HG02884 (cell line): ENCODE results near the gene TTC12.

ENCODE experiments used
- ATAC-seq: cut with Tn5 transposase; IDR thresholded peaks from one replicate; pipeline ENCODE4 v1.9.1; 2021; ENCODE audit warnings: mild to moderate bottlenecking, moderate library complexity; ENCODE audit not compliant: unreplicated experiment

TTC12 gene

DNA sequence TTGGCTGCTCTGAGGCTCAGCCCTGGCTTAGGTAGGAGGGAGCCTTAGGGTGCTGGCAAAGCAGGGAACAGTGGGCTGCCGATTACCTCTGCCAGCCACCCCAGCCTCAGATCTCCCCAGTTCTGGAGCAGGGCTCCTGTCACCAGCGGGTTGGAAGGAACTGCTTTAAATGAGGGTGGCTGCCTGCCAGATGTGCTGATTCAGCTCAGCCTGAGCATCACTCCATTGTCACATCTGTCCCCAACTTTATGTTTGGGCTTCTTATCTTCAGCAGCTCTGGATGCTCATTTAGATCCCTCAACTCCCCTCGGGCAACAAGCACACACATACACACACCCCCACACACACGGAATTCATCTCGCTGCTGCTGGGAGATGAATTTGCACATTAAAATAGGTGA lies 56.3 kb downstream of the TTC12 start:
- ATAC-seq = no peak

DNA sequence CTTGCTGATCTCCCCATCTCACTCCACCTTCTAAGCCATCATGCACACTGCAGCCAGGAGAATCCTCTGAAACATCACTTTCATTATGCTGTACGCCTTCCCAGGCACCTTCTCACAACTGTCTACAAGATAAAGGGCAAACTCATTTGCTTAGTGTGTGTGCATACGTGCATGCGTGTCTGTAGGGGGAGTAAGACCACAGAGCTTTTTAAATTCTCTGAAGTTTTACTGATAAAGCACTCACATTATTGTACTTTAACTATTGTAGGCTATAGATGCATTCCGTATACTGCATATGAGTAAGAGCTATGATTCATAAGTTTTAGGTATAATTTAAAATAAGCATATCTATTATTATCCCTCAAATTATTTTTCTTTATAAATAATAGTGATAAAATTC lies 57.9 kb downstream of the TTC12 start:
- ATAC-seq = no peak

DNA sequence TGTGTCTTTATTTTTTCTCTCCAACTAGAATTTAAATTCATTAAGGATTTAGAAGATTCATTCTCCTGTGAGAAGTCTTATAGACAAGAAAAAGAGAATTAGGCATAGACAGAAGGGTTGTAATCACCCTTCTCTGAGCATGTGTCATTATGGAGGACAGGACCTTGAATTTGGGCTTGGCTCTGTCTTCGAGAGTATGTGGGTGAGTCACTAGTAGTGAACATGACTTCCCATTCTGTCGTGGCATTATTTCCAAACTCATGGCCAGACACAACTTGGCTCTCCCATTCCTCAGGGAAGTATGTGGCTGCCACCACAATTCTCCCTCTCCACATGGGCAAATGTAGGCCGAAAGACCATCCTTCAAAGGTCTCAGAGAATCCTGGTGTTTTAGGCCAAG lies 58.9 kb downstream of the TTC12 start:
- ATAC-seq = no peak

DNA sequence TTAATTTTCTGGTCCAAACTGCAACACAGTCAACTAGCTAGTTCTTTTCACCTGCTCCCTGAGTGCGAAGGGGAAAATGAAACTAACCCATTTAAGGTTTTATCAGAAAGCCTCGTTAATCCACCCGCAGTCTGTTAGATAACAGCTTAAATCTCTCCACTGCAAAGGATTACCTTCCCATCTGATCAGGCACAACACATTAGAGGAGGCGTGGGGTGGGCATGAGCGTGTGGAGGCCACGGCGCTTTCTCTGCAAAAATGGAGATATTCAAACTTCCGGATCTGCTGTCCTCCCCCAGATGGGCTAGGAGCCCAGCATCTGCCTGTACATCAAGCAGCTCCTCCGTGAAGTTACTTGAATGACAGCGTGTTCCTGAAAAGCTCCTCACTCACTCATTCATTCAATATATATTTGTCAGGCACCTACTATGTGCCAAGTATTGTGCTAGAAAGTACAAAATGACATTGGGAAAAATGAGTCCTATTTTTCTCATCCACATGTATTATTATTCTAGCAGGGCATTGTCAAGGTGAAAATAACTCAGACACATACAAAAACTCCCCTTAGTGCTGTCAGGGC lies 59.7 kb downstream of the TTC12 start:
- ATAC-seq = no peak

DNA sequence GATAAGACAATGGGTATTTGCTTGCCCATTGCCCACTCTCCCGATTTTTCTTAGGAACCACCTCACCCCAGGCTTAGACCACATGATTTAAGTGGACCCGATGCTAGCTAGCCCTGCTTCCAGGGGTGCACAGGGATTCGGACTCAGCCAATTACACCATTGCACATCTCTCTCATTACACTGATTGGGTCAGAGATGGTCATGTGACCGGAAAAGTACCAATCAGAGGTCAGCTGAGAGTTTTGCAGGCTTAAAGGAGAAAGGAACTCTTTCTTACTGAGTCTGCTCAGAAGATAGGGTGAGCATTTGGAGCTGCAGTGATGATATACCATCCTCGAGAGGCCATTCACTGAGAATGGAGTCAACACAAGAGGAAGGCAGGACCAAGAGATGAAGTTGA lies 61.0 kb downstream of the TTC12 start:
- no peak for ATAC-seq

DNA sequence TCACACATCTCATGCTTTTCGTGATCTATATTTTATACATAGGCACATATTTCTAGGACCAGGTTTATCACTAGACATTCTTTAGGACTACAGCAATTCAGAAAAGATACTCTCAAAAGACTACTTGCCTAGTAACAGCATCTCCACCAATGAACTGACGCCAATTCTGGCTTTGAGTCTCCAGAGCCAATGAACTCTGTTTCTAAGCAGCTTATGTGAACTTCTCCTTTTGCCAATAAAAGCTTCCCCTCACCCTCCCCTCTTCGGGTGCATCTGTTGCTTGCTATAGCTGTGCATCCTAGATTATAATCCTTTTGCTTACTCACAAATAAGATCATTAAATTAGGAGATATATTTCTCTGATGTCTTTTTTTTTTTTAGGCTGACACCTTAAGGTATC lies 61.8 kb downstream of the TTC12 start:
- ATAC-seq = peak; percentile 95

DNA sequence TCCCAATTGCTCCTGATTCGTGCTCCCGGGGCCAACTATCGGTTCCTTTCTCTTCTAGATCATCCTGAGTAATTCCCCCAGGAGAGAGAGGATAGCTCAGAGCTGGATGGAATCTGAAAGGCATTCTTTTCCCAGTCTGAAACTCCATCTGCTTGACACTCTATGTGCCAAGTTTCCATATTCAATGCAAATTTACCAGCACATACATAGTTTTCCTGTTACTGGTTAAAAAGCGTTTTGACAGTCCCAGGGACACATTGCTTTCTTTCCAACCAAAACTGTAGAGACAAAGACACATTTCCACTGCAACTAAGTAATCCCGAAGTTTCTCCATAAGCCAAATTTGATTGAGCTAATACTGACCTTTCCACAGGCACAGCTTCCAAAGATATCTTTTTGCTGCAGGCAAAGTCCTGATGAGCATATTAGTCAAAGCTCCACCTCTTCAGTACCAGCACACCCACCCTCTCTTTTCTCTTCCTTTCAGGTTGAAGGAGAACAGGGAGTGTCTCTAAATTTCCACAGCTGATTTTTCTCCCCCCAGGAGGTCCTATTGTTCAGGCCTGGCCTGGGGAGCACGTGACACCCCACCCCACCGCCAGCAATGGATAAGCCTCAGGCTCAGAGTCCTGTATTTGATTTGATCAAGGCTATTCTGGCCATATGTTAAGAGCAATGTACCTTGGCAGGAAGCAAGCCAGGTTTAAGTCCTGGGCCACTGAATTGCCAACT lies 63.5 kb downstream of the TTC12 start:
- ATAC-seq = no peak

DNA sequence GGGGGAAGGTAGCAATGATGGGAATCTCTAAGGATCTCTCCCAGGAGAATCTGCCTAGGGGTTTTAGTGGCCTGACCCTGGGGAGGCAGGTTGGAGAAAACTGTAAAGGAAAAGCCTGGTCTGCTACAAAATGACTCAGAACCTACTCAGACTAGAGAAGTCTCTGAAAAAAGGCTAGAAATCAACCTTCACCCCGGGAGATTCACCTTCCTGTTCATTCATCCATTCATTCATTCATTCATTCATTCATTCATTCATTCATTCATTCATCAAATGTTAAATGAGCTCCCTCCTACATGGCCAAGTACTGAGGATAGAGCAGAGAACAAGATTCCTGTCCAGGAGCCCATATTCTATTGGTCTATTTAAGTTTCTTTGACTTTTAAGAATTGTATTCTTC lies 64.3 kb downstream of the TTC12 start:
- no peak for ATAC-seq

DNA sequence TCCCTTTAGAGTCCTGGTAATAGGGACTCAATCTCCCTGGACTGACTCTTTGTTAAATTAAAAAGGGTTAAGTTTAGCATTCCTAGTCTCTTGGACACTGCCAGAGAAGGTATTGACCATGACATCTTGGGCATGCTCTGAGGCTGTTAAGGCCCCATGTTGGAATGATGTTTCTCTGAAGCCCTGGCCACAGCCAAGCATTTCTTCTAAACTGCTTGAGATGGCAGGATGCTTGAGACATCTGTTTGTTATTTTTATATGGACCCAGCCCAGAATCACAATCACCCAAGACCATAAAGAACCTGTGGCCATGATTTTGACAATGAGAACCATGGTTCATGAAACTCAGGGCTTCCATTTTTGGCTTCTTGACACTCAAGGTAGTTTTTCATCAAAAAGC lies 67.7 kb downstream of the TTC12 start:
- ATAC-seq = no peak

DNA sequence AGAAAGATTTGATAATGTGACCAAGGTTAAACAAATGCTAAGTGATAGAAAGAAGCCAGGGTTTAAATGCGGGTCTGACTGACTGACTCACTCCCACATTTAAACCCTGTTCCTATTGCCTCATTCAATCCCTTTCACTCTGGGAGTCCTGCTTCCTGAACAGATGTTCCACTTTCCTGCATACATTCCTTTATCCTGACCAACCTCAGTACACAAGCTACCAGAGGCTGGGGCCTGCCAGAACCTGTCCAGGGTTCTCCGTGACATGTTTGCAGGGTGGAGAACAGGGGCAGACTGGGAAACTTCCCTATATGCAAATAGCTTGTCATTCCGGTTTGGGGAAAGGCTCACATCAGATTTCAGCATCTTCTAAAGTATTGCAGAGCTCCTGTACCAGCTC lies 70.2 kb downstream of the TTC12 start:
- ATAC-seq = no peak

DNA sequence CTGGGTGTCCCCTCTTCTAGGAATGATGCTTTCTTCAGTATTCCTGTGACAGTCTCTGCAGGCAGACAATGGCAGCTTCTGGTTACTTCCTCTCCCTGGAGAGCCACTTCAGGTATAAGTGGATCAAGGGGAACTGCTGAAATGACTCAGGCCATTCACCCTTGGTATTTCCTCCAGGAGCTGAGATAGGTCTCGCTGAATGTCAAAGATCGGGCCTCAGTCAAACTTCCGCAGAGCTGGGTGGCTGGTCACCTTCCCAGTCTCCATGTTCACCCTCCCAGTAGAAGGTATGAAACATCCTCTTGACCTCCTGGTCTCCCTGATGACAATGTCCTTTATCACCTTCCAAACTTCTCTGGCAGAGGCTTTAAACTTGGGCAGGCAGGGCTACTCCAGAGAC lies 71.4 kb downstream of the TTC12 start:
- no peak for ATAC-seq

DNA sequence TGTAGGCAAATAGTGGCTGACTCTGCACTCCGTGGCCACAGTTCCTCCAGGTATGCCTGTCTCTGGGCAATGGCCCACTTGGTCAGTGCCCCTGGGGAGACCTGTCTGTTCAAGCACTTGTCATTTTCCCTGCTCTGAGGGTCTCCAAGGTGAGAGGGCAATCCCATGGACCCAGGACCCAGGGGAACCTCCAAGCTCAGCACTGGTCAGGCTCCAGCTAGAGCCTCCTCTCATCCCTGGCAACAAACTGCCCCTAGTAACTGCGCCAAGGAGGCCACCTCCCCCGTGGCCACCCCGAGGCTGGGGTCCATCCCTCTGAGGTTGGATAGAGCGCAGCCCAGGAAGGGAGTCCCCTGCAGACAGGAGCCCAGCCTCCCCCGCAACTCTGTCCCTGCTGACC lies 72.5 kb downstream of the TTC12 start:
- no peak for ATAC-seq

DNA sequence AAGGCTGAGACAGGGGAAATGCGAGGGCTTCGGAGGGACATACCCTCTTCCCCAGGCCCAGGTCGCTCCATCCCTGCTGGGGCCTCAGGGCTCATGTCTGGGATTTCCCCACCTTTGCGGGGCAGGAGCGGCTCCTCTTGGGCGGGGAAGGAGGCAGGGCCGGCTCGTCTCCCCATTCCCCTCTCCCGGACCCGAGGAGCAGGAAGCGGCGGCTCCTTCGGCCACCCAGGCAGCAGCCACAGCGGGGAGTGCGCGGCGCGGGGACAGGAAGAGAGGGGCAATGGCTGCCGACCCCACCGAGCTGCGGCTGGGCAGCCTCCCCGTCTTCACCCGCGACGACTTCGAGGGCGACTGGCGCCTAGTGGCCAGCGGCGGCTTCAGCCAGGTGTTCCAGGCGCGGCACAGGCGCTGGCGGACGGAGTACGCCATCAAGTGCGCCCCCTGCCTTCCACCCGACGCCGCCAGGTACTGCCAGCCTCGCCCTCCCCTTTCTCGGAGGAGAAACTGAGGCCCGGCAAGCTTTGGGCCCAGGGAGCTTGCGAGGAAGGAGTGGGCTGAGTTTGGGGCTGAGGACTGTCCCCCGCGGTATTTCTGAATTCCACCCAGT lies 73.3 kb downstream of the TTC12 start, which contains the start of gene ANKK1:
TSS of gene ANKK1 (plus strand) at position 175 of the 607 bp plus-strand sequence. CDS start at position 281, 106 bp downstream.
- no peak for ATAC-seq

DNA sequence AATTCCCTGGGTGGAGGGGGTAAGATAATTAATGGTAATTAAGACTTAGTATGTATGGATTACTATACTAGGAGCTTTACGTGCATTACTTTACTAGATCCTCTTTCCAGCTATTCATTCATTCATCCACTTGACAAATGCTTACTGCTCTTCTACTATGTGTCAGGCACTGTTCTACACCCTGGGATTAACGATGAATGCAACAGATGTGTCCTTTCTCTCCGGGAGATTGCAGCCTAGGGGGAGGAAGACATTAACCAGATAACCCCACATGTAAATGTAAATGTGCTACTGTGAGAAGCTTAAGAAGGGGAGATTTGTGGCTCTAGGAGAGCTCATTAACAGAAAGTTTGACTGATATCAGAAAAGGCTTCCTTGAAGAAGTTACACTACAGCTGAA lies 74.9 kb downstream of the TTC12 start:
- no peak for ATAC-seq

DNA sequence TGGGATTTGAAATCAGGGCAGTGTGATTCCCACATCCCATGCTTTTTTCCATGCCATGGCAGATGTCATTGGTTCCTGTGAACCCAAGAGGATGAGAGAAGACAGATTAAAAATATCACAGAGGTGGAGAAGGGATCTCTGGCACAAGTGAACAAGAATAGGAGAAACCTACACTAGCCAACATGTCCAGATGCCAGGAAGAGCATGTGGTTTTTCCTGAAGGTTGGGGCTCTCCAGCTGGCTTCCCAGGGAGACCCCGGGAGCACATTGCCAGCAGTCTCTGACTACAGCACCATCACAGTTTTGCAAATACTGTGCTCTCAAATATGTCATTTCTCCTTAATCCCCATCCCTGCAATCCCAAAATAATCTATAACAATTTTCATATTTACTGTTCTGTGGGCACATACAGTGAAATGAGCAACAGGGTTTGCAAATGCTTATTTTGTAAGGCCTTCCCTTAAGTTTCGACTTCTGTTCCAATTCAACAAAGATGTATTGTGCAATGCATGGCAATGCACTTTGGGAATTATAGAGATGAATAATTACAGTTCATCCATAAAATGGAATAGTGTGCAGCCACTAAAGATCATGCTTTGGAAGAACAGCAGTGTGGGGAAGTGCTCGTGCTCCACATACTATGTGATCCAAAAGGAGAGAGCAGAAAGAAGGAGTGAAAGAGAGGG lies 78.0 kb downstream of the TTC12 start:
- no peak for ATAC-seq

DNA sequence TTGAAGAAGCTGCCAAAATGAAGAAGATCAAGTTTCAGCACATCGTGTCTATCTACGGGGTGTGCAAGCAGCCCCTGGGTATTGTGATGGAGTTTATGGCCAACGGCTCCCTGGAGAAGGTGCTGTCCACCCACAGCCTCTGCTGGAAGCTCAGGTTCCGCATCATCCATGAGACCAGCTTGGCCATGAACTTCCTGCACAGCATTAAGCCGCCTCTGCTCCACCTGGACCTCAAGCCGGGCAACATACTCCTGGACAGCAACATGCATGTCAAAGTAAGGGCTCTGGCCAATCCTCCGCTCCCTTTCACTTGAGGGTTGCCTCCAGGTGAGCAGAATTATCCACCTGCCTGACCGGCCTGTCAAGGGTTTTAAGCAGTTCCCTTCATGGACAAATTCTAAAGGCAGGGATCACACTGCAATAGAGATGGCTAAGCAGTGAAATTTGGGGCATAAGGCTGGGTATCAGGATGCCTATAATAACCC lies 79.2 kb downstream of the TTC12 start:
- no peak for ATAC-seq

DNA sequence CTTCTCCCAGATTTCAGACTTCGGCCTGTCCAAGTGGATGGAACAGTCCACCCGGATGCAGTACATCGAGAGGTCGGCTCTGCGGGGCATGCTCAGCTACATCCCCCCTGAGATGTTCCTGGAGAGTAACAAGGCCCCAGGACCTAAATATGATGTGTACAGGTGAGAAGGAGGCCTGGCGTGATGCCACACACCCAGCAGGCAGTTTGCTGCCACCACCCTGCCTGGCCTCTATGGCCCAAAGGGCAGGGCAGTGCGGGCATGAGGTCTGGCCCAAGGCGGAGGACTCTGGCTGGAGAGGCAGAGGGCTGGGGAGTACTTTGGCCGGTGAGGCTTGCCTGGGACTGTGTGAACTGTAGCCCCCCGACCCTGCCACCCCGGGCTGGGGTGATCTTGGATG lies 80.5 kb downstream of the TTC12 start:
- no peak for ATAC-seq

DNA sequence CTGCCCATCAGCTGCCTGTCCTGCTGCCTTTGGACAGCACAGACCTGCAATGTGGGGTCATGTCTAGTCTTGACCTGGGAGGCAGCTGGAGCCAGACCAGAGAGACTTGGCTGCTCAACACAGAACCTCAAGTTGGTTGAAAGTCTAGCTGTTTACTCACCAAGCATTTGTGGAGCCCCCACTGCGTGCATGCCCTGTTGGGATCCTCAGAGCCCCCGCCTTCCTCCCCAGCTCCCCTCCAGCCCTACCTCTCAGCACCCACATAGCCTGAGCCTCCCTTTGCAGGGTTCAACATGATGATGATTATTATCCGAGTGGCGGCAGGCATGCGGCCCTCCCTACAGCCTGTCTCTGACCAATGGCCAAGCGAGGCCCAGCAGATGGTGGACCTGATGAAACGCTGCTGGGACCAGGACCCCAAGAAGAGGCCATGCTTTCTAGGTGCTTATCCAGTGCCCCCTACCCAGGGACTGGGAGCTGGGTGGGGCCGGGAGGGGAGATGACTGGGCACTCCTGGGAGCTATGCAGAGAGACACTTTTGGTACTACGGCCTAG lies 81.5 kb downstream of the TTC12 start:
- no peak for ATAC-seq

DNA sequence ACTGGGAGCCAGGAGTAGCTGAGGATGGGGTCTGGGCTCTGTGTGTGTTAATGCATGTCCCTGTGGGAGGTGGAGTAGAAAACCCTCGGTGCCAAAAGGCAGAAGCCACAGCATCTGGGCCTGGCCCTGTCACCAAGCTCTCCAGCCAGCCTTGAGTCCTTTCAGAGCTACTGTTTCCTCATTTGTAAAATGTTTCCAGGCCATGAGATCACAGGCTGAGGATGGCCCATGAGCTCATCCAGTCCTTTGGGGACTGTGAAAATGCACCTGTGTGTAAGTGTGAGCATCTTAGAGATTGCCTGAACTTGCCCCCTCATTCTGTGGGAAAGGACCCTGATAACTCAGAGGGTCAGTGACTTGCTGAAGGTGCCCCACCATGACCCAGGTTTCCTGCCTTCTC lies 82.3 kb downstream of the TTC12 start:
- ATAC-seq = no peak

DNA sequence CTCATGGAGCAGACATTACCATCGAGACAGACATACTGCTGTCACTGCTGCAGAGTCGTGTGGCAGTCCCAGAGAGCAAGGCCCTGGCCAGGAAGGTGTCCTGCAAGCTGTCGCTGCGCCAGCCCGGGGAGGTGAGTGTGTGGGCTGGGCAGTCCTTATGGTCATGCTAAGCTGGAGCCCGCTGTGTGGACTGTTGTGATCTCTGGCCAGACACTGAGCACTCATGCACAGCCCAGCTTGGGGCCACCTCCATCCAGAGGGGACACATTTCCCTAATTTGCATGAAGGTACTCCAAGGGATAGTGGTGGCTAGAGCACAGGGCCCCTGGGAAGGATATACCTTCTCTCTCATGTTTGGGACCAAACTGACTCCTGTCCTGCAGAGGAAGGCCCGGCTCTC lies 82.8 kb downstream of the TTC12 start:
- ATAC-seq = no peak

DNA sequence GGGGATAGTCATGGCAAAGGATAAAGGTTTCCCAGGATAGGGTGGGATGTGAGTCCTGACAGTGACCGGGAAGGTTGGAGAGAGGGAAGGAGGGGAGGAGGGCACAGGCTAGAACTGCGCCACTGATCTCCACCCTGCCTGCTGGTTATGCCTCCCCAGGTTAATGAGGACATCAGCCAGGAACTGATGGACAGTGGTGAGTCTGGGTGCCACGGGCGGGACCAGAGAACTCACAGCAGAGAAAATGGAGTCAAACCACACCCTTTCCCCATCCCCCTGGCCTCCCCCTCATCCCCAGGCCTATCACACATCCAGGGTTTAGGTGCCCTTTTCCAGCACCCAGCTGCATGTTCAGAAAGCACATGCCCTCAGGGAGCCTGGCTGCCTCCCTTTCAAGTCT lies 83.4 kb downstream of the TTC12 start:
- no peak for ATAC-seq
